Transverse colon (tissue), 4 donors: ENCODE results near the gene COBLL1. TPM values are rescaled to one million over a fixed set of nuclear protein-coding genes. Genes with fewer than 3 reads are reported as not detected.
A peak's percentile ranks its signal among the peaks of the same experiment; 100 is the strongest.

Experiments
- DNase-seq: peaks from one replicate; pipeline ENCODE4 v3.0.0-alpha.2; 2019
- H3K27ac ChIP-seq, 4 donors: fragments of 200-600 bp; sonication (generic); 2 replicates each; pipeline ENCODE4 v1.5.1; 2016 to 2018; ENCODE audit warnings: inconsistent platforms in 4 of 4
- H3K27me3 ChIP-seq: fragments of 200-600 bp; sonication (generic); 2 replicates; pipeline ENCODE4 v1.5.1; 2017; ENCODE audit warnings: inconsistent platforms
- H3K36me3 ChIP-seq, 4 donors: fragments of 200-600 bp; sonication (generic); 2 replicates each; pipeline ENCODE4 v1.5.1; 2017 to 2019; ENCODE audit warnings: inconsistent platforms in 4 of 4
- H3K4me1 ChIP-seq, 4 donors: fragments of 200-600 bp; sonication (generic); 2 replicates each; pipeline ENCODE4 v1.5.1; 2017 to 2020; ENCODE audit warnings: inconsistent platforms in 4 of 4
- H3K4me3 ChIP-seq, 4 donors: fragments of 200-600 bp; sonication (generic); 1 replicate in 1 of 4; 2 replicates in 3 of 4; pipeline versions ENCODE4 v1.5.1 to v1.6.1; 2017 to 2019; ENCODE audit warnings: inconsistent platforms in 4 of 4
- H3K9me3 ChIP-seq, 2 donors: fragments of 200-600 bp; sonication (generic); 2 replicates each; pipeline ENCODE4 v1.5.1; 2017 to 2019; ENCODE audit warnings: inconsistent platforms in 2 of 2
- CTCF ChIP-seq, 5 experiments: fragments of 200-600 bp in 3 of 5; fragments of 450-650 bp in 2 of 5; sonication (generic) in 3 of 5; IDR thresholded peaks; 1 replicate in 2 of 5; 2 replicates in 3 of 5; pipeline ENCODE4 v1.5.1; 2016 to 2017; ENCODE audit warnings: antibody characterized with exemption in 5 of 5, inconsistent platforms in 3 of 5, mild to moderate bottlenecking in 2 of 5, moderate library complexity in 1 of 5
- EP300 ChIP-seq: sonication (generic); formaldehyde crosslinking; IDR thresholded peaks from one replicate; pipeline ENCODE4 v1.6.1; 2017; ENCODE audit warnings: antibody characterized with exemption, low read depth
- POLR2A ChIP-seq: fragments of 450-650 bp; IDR thresholded peaks from one replicate; pipeline ENCODE4 v1.6.1; 2016; ENCODE audit warnings: antibody characterized with exemption, mild to moderate bottlenecking, moderate library complexity
- POLR2AphosphoS5 ChIP-seq, 3 donors: sonication (generic); formaldehyde crosslinking; IDR thresholded peaks; one replicate each; pipeline ENCODE4 v1.6.1; 2016; ENCODE audit warnings: antibody characterized with exemption in 3 of 3
- WGBS, 2 donors: methylation state at CpG; one replicate each; pipeline ENCODE4 v1.1.5; 2018; ENCODE audit warnings: low coverage in 1 of 2; 5-methylcytosine and 5-hydroxymethylcytosine counted together
- in situ Hi-C, 4 donors: fragments of 200-750 bp; cut with MboI; loops; one replicate each; pipeline versions ENCODE4 v1.15.0 to v1.15.1; 2017; ENCODE audit warnings: low sequenced_read_pairs in 3 of 4, low pct_ligation_motif_present in 1 of 4, low pct_unique_long_range_greater_than_20kb in 1 of 4
- intact Hi-C: fragments of 100-400 bp; cut with DNase I; formaldehyde crosslinking; loops from one replicate; pipeline ENCODE4 v1.15.1; 2023; ENCODE audit warnings: low total_unique reads
- total RNA-seq, 4 donors: library from RNA; depleted of rRNA; stranded (reverse); fragments of >200 nt; gene quantifications; one replicate each; pipeline ENCODE4 v1.1.0, GENCODE V29; 2016

COBLL1 gene
- total RNA-seq, 4 donors from 2014 or later: 21.7 to 129 (median 30.7) TPM

- no peaks in the 10 kb centered on the region for H3K27me3 ChIP-seq
- H3K27ac ChIP-seq: no peak overlapping the region
- 0 to 2% methylated on average over 9 of the region's 9 CpGs for WGBS, 2 donors
- peak; percentile 62 for DNase-seq
- intact Hi-C loops: loop anchor here (10.0 kb wide), 1 partner anchor 107 kb away; the partner anchor contains the start of gene COBLL1
- in situ Hi-C loops: loop anchor here (10.0 to 25.0 kb wide), 5 partner anchors 167 to 450 kb away; no protein-coding TSS in a partner anchor
- H3K9me3 ChIP-seq: no peaks in the 10 kb centered on the region
- no peak for TF ChIP-seq POLR2A
- TF ChIP-seq CTCF (IDR thresholded peaks at IDR 0.05): peak; percentile 71 to 80 (median 75)
- no peaks in the 10 kb centered on the region for H3K36me3 ChIP-seq
- H3K4me1 ChIP-seq: peaks cover 0 to 30% (median 14%) of the 10 kb centered on the region in 4 donors
- H3K4me3 ChIP-seq: no peak overlapping the region
These were observed 104.0 kb downstream of the COBLL1 start for GRCh38 chr2:164737612-164738081.

DNA sequence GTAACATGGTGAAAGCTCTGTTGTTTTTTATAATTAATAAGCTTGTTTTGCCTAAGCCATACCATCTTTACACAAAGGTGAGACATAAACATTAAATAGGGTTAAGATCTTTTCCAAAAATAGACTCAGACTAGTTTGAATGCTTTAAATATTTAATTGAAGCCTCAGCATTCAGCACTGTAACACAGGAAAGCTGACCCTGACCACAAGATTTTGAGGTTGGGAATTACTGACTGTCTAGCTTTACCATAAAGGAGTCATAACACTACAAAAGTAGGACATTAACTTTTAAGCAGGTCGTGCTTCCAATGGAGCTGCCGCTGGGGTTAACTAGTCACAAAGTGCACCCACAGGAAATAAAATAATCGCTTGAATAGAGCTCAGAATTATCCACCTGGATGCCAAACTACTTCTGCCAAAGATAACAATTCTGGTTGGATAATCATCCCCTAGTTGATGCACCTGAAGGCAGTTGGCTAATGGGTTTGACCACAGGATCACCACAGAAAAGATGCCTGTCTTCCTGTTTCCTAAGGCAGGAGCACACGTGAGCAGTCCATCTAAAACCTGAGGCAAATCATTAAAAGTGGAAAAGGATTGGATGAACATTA lies 106.2 kb downstream of the COBLL1 start:
- no peak for TF ChIP-seq CTCF (IDR thresholded peaks at IDR 0.05)
- no peak for TF ChIP-seq POLR2A
- no peak for TF ChIP-seq POLR2AphosphoS5 (IDR thresholded peaks at IDR 0.05)
- TF ChIP-seq EP300: no peak
- Histone ChIP-seq H3K27ac (no peak overlapping the region), H3K27me3 (no peaks in the 10 kb centered on the region), H3K4me1 (peaks cover 0 to 30% (median 14%) of the 10 kb centered on the region in 4 donors), H3K9me3 (no peaks in the 10 kb centered on the region), H3K4me3 (no peak overlapping the region), H3K36me3 (no peaks in the 10 kb centered on the region)
- WGBS, 2 donors: 42 to 43% methylated on average over 4 of the region's 4 CpGs
- no peak for DNase-seq
- intact Hi-C loops (loop anchor here (10.0 kb wide), 1 partner anchor 109 kb away; the partner anchor contains the start of gene COBLL1), in situ Hi-C loops (loop anchor here (10.0 to 25.0 kb wide), 5 partner anchors 169 to 452 kb away; no protein-coding TSS in a partner anchor)

DNA sequence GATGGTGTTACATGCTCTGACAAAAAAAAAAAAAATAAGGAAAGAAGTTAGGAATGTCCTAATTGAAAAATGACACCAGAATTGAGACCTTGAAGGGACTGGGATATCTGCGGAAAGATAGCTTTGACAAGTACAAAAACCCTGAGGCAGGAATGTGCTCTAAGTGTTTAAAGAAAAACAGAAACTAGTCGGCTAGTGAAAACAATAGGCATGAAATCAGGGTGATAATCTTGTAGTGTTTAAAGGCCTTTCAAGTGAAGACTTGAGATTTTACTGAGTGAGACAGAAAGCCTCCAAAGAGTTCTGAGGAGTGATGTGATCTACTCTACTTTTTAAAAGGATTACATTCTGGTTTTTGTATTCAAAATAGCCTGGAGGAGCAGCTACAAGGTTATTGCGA lies 107.4 kb downstream of the COBLL1 start:
- H3K4me3 ChIP-seq: no peak overlapping the region
- no peak for DNase-seq
- in situ Hi-C loops (loop anchor here (10.0 to 25.0 kb wide), 5 partner anchors 171 to 453 kb away; no protein-coding TSS in a partner anchor), intact Hi-C loops (loop anchor here (10.0 kb wide), 1 partner anchor 111 kb away; the partner anchor contains the start of gene COBLL1)
- H3K27ac ChIP-seq: no peak overlapping the region
- H3K9me3 ChIP-seq: no peaks in the 10 kb centered on the region
- no peaks in the 10 kb centered on the region for H3K27me3 ChIP-seq
- H3K4me1 ChIP-seq: peaks cover 0 to 24% (median 13%) of the 10 kb centered on the region in 4 donors
- 76 to 86% methylated on average over 3 of the region's 3 CpGs for WGBS, 2 donors
- H3K36me3 ChIP-seq: no peaks in the 10 kb centered on the region
- TF ChIP-seq CTCF (IDR thresholded peaks at IDR 0.05) (no peak), POLR2A (no peak), EP300 (no peak), POLR2AphosphoS5 (IDR thresholded peaks at IDR 0.05) (no peak)

- intact Hi-C loops (no loop called here), in situ Hi-C loops (loop anchor here in 2 of 4 donors (25.0 kb wide), 2 partner anchors 187 to 462 kb away; no protein-coding TSS in a partner anchor)
- Histone ChIP-seq H3K4me3 (no peak overlapping the region), H3K4me1 (no peaks in the 10 kb centered on the region), H3K27ac (no peak overlapping the region), H3K36me3 (no peaks in the 10 kb centered on the region), H3K27me3 (no peaks in the 10 kb centered on the region), H3K9me3 (no peaks in the 10 kb centered on the region)
- WGBS, 2 donors: 82 to 99% methylated on average over 3 of the region's 3 CpGs
- DNase-seq: no peak
- TF ChIP-seq POLR2AphosphoS5 (IDR thresholded peaks at IDR 0.05) (no peak), EP300 (no peak), POLR2A (no peak), CTCF (IDR thresholded peaks at IDR 0.05) (no peak)
These were observed 116.1 kb downstream of the COBLL1 start for GRCh38 chr2:164725542-164725941.
